ENCODE measurements around the gene ADAMTS17.

Gene ADAMTS17

DNA sequence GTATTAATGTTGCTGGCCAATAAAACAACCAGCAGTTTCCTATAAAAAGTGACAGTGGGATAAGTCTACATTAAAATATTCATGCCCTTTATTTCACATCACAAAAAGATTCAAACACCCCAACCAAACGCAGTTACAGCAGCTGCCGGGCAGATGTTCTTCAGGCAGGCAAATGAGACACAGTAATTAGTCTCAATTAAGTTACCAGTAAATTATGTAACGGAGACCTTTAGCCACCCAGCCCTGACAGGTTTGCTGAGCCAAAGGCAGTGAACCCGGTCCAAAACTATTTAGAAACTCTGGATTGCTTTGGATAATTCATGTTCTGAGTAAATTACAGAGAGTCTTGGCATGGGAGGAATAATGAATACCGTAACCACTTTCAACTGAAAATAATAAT is 319.4 kb downstream of the ADAMTS17 start:
- TF ChIP-seq, protein P1, sequence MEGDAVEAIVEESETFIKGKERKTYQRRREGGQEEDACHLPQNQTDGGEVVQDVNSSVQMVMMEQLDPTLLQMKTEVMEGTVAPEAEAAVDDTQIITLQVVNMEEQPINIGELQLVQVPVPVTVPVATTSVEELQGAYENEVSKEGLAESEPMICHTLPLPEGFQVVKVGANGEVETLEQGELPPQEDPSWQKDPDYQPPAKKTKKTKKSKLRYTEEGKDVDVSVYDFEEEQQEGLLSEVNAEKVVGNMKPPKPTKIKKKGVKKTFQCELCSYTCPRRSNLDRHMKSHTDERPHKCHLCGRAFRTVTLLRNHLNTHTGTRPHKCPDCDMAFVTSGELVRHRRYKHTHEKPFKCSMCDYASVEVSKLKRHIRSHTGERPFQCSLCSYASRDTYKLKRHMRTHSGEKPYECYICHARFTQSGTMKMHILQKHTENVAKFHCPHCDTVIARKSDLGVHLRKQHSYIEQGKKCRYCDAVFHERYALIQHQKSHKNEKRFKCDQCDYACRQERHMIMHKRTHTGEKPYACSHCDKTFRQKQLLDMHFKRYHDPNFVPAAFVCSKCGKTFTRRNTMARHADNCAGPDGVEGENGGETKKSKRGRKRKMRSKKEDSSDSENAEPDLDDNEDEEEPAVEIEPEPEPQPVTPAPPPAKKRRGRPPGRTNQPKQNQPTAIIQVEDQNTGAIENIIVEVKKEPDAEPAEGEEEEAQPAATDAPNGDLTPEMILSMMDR (IDR thresholded peaks at IDR 0.05): no peak

DNA sequence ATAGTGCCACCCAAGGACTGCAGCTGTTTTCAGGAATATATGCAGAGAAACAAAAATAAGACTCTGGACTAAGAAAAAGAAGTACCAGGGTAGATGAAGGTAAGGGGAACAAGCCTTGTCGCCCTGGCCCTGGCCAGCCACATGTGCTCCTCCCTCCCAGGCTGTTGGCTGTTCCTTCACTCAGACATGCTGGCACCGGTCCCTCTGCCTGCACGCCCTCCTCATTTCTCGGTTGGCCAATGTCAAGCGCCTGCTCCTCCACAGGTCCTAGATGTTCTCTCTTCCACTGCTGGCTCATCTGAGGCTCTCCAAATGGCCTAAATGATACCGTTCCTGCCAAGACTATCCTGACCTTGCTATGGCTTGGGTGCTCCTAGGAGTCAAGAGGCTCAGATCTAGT is 320.1 kb downstream of the ADAMTS17 start:
- TF ChIP-seq, protein P1 (IDR thresholded peaks at IDR 0.05): no peak

DNA sequence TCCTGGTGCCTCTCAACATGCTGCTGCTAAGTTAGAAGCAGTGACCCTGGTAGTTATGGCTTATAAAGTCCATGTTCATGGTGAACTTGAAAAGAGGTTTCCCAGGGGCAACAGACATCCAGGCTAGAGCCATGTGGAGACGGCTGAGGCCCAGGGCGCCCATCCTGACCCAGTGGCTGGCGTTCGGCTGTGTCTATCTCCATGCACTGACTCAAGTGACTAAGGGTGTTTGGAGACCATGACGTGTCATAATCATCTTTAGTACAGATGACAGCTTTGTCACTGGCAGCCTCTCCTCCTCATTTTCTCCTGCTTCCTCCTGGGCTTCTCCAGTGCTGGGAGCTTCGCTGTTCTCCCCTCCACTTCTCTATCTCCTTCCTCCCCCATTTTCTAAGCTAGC is 321.2 kb downstream of the ADAMTS17 start:
- TF ChIP-seq, protein P1 (IDR thresholded peaks at IDR 0.05): no peak

DNA sequence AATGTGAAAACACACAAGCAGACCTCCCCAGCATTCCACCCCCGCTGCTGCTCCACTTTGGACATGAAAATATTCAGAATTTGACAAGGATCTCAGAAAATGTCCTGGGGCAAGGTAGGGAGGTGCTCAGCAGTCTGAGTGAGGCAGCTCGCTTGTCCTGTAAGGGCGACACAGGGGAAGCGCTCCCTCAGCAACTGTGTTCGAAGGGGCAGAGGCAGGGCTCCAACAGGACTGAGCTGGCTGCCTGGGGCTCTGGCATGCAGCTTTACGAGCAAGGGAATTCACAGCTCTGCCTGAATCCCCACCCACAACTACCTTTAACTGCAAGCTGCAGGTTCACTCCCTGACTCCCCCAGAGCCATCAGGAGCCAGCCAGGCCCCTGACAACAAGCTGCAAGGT is 321.6 kb downstream of the ADAMTS17 start:
- TF ChIP-seq, protein P1 (IDR thresholded peaks at IDR 0.05): no peak

DNA sequence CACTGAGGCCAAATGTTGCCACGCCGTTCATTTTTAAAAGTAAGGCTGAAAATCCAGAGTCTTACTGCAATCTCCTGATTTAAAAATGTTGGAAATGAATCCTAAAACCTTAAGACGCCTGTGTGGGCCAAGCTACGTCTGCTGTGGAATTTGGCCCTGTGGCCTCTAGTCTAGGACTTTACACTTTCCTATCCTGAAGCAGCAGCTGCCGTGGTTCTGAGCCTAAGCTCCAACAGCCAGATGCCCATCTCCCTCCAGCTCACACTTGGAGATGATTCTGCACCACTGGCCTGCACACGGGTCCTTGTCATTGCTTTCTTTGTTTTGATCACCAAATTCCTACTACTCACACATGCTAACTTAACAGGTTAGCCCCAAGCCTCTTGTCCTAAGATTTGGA is 322.2 kb downstream of the ADAMTS17 start:
- TF ChIP-seq, protein P1 (IDR thresholded peaks at IDR 0.05): no peak

DNA sequence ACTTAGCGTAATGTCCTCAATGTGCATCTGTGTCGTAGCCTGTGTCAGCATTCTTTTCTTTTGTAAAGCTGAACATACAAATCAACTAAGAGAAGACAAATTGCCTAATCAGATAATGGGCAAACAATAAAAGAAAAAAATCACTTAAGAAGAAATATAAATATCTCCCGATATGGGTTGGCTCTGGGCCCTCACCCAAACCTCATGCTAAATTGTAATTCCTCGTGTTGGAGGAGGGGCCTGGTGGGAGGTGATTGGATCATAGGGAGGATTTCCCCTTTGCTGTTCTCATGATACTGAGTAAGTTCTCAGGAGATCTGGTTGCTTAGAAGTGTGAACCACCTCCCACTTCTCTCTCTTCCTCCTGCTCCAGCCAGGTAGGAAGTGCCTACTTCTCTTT is 323.6 kb downstream of the ADAMTS17 start:
- TF ChIP-seq, protein P1 (IDR thresholded peaks at IDR 0.05): no peak

DNA sequence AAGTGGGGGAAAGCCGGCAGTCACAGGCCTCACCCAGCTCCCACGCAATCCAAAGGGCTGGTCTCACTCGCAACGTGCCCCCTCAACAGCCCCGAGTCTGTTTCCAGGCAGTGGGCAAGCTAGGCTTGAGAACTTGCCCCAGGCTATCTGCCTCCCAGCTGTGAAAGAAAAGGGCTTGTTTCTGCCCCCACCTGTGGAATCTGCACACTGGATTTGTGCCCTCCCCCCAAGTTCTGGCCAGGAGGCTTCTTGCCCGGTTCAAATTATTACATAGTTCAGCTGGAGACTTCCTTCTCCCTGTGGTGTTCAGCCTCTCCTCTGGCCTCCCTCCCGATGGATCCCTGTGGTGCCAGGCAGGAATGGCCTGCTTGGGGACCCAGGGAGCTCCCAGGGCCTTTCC is 324.6 kb downstream of the ADAMTS17 start:
- TF ChIP-seq, protein P1 (IDR thresholded peaks at IDR 0.05): no peak

DNA sequence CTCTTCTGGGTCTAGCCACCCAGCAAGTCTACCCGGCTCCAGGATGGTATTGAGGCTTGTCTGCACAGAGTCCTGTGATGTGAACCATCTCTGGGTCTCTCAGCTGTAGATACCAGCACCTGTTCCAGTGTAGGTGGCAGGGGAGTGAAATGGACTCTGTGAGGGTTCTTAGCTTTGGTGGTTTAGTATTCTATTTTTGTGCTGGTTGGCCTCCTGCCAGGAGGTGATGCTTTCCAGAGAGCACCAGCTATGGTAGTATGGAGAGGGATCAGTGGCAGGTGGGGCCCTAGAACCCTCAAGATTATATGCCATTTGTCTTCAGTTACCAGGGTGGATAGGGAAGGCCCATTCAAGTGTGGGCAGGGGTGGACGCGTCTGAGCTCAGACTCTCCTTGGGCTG is 325.1 kb downstream of the ADAMTS17 start:
- TF ChIP-seq, protein P1 (IDR thresholded peaks at IDR 0.05): no peak

Measured in LNCAP (cell line).